Measurements from ENCODE around the gene THAP4.
A peak's percentile ranks its signal among the peaks of the same experiment; 100 is the strongest.
"Not testable (repeated sequence)": the region's sequence is repeated elsewhere in the genome, so short reads cannot be mapped to it uniquely, and the experiment has no call there.

Gene THAP4

GRCh38 chr2:241586564-241587264 lies 50.2 kb downstream of the THAP4 start:
- no peak for DNase-seq

GRCh38 chr2:241584436-241584835 lies 52.5 kb downstream of the THAP4 start:
- peak in 1 of 58 donors; percentile 24 for DNase-seq

GRCh38 chr2:241582806-241583205 lies 54.2 kb downstream of the THAP4 start:
- no peak for DNase-seq

GRCh38 chr2:241582328-241582727 lies 54.6 kb downstream of the THAP4 start:
- no peak for DNase-seq

- DNase-seq = no peak
These were observed 57.7 kb downstream of the THAP4 start for GRCh38 chr2:241579281-241579680.

GRCh38 chr2:241577413-241578122 lies 59.4 kb downstream of the THAP4 start:
- peak in 8 of 58 donors; percentile 6 to 68 (median 32) for DNase-seq

GRCh38 chr2:241576293-241576654 lies 60.7 kb downstream of the THAP4 start:
- DNase-seq = no peak

- DNase-seq = no peak
These were observed 61.2 kb downstream of the THAP4 start for GRCh38 chr2:241575624-241576292.

- no peak for DNase-seq
These were observed 61.9 kb downstream of the THAP4 start for GRCh38 chr2:241574911-241575623.

- no peak for DNase-seq
These were observed 63.2 kb downstream of the THAP4 start for GRCh38 chr2:241573741-241574140.

- not testable (repeated sequence) for DNase-seq
These were observed 63.9 kb downstream of the THAP4 start for GRCh38 chr2:241572915-241573651.

- DNase-seq = no peak
These were observed 64.9 kb downstream of the THAP4 start for GRCh38 chr2:241571821-241572620.

- DNase-seq = no peak
These were observed 65.9 kb downstream of the THAP4 start for GRCh38 chr2:241570961-241571581.

- no peak for DNase-seq
These were observed 67.1 kb downstream of the THAP4 start for GRCh38 chr2:241569831-241570281.

GRCh38 chr2:241568726-241569125 lies 68.2 kb downstream of the THAP4 start:
- no peak for DNase-seq

- DNase-seq = no peak
These were observed 69.2 kb downstream of the THAP4 start for GRCh38 chr2:241567776-241568175.

GRCh38 chr2:241567266-241567665 lies 69.7 kb downstream of the THAP4 start:
- DNase-seq = not testable (repeated sequence)

- DNase-seq = no peak
These were observed 70.5 kb downstream of the THAP4 start for GRCh38 chr2:241566468-241566867.

GRCh38 chr2:241566021-241566420 lies 70.9 kb downstream of the THAP4 start:
- not testable (repeated sequence) for DNase-seq

- no peak for DNase-seq
These were observed 71.5 kb downstream of the THAP4 start for GRCh38 chr2:241565411-241565810.
